ENCODE measurements around the gene SYNDIG1. TPM values are rescaled to one million over a fixed set of nuclear protein-coding genes. Genes with fewer than 3 reads are reported as not detected.

Gene SYNDIG1
- total RNA-seq, 1 donor from 2014 or later, result 13.7 TPM

- no peaks in the 10 kb centered on the region for H3K9me3 ChIP-seq
- H3K27ac ChIP-seq, result no peak overlapping the region
- no peaks in the 10 kb centered on the region for H3K36me3 ChIP-seq
- H3K27me3 ChIP-seq, result no peaks in the 10 kb centered on the region
- intact Hi-C loops (cut with DNase I), result no loop called here
- peak in 1 of 2 donors; percentile 11 for DNase-seq (ENCODE audit: low spot score in 2 of 2)
- no peak overlapping the region for H3K4me3 ChIP-seq
- no peaks in the 10 kb centered on the region for H3K4me1 ChIP-seq
- TF ChIP-seq, protein P1, sequence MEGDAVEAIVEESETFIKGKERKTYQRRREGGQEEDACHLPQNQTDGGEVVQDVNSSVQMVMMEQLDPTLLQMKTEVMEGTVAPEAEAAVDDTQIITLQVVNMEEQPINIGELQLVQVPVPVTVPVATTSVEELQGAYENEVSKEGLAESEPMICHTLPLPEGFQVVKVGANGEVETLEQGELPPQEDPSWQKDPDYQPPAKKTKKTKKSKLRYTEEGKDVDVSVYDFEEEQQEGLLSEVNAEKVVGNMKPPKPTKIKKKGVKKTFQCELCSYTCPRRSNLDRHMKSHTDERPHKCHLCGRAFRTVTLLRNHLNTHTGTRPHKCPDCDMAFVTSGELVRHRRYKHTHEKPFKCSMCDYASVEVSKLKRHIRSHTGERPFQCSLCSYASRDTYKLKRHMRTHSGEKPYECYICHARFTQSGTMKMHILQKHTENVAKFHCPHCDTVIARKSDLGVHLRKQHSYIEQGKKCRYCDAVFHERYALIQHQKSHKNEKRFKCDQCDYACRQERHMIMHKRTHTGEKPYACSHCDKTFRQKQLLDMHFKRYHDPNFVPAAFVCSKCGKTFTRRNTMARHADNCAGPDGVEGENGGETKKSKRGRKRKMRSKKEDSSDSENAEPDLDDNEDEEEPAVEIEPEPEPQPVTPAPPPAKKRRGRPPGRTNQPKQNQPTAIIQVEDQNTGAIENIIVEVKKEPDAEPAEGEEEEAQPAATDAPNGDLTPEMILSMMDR (IDR thresholded peaks at IDR 0.05), result no peak
Observed at GRCh38 chr20:24449026-24449720, 20.3 kb upstream of the SYNDIG1 start.

DNA sequence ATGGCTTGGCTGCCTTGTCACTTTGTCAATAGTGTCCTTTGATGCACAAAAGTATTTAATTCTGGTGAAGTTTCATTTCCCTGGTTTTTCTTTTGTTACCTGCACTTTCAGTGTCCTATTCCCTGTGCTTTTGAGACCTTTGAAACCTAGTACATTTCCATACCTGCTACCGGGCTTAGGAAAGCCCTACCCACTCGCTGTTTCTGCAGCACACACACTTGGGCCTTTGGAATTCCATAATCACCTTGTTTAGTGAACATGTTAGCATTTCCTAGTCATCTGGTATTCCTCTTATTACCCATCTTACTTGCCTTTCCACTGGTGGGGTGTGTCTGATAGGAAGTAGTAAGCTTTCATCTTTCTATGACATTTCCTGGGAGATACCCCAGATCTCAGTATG lies 19.3 kb upstream of the SYNDIG1 start:
- H3K27me3 ChIP-seq, result no peaks in the 10 kb centered on the region
- no peaks in the 10 kb centered on the region for H3K9me3 ChIP-seq
- no peaks in the 10 kb centered on the region for H3K4me1 ChIP-seq
- TF ChIP-seq, protein P1 (IDR thresholded peaks at IDR 0.05), result no peak
- no peak overlapping the region for H3K4me3 ChIP-seq
- intact Hi-C loops (cut with DNase I), result no loop called here
- H3K27ac ChIP-seq, result no peak overlapping the region
- peak in 1 of 2 donors; percentile 24 for DNase-seq (ENCODE audit: low spot score in 2 of 2)
- no peaks in the 10 kb centered on the region for H3K36me3 ChIP-seq

- Histone ChIP-seq H3K4me3 (no peak overlapping the region), H3K9me3 (no peaks in the 10 kb centered on the region), H3K27me3 (no peaks in the 10 kb centered on the region), H3K27ac (no peak overlapping the region), H3K36me3 (no peaks in the 10 kb centered on the region), H3K4me1 (no peaks in the 10 kb centered on the region)
- TF ChIP-seq, protein P1 (IDR thresholded peaks at IDR 0.05), result no peak
- peak in 1 of 2 donors; percentile 28 for DNase-seq (ENCODE audit: low spot score in 2 of 2)
- intact Hi-C loops (cut with DNase I), result no loop called here
Observed at GRCh38 chr20:24450624-24451376, 18.6 kb upstream of the SYNDIG1 start.

- Histone ChIP-seq H3K9me3 (no peaks in the 10 kb centered on the region), H3K4me1 (no peaks in the 10 kb centered on the region), H3K27ac (no peak overlapping the region), H3K36me3 (no peaks in the 10 kb centered on the region), H3K27me3 (no peaks in the 10 kb centered on the region), H3K4me3 (no peak overlapping the region)
- DNase-seq (ENCODE audit: low spot score in 2 of 2), result peak in 1 of 2 donors; percentile 12
- intact Hi-C loops (cut with DNase I), result no loop called here
- TF ChIP-seq, protein P1 (IDR thresholded peaks at IDR 0.05), result no peak
Observed at GRCh38 chr20:24451428-24451827, 18.0 kb upstream of the SYNDIG1 start.

DNA sequence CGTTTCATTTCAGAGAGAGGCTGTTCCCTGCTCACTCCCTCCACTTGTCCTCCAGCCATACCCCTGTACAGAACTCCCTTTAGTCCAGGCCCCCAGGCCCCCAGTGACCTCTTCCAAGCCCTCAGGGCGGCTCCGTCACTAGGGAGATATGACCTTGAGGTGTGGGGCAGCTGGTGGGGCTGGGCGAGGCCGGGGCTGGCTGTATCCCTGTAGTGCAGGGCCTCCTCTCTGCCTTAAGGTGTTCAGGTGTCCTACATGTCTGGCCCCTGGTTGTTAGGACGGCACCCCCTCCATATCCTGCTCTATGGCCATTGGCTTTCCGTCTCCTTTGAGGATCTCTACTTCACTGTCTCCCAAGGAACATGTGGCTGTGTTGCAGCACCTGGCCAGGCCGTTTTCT lies 17.4 kb upstream of the SYNDIG1 start:
- intact Hi-C loops (cut with DNase I), result no loop called here
- Histone ChIP-seq H3K27me3 (no peaks in the 10 kb centered on the region), H3K4me3 (no peak overlapping the region), H3K4me1 (no peaks in the 10 kb centered on the region), H3K9me3 (no peaks in the 10 kb centered on the region), H3K27ac (no peak overlapping the region), H3K36me3 (no peaks in the 10 kb centered on the region)
- TF ChIP-seq, protein P1 (IDR thresholded peaks at IDR 0.05), result no peak
- peak in 1 of 2 donors; percentile 59 for DNase-seq (ENCODE audit: low spot score in 2 of 2)

Data from ascending aorta (tissue), 2 donors.